Adipose tissue (tissue), 3 donors: ENCODE data around the gene TRAPPC2. TPM values are rescaled to one million over a fixed set of nuclear protein-coding genes. Genes with fewer than 3 reads are reported as not detected.

Experiments used
- H3K27ac ChIP-seq: one replicate; pipeline ENCODE4 v1.5.1; 2013; ENCODE audit warnings: low read depth, low read length
- WGBS, 3 donors: extraction: QIAGEN DNeasy Blood & Tissue Kit; methylation state at CpG; one replicate each; pipeline ENCODE4 v1.1.7; 2013; 5-methylcytosine and 5-hydroxymethylcytosine counted together
- polyA plus RNA-seq, 3 donors: library from polyadenylated mRNA; stranded (reverse); fragments of 200-250 nt; gene quantifications; one replicate each; pipeline ENCODE4 v1.2.3, GENCODE V29; 2013
- donor health status: healthy with polysubstance abuse.
- donor health status: Bipolar disorder and iron deficiency.
- donor health status: healthy.

The TRAPPC2 gene
- polyA plus RNA-seq = 1 to 10 TPM; 3.3 to 3.9 (median 3.5) TPM

- peak within 1 kb of the TSS; percentile 38 for H3K27ac ChIP-seq
- 0 to 2% (median 0%) methylated on average over 48 to 75 of the region's 75 CpGs for WGBS, 3 donors
Measured at GRCh38 chrX:13734278-13735172, at the start of gene TRAPPC2, which contains the start of gene OFD1. Gene TRAPPC2, minus strand, starts transcription at chrX:13734620. Its CDS starts 14,657 bp downstream, at chrX:13719963. Gene OFD1, plus strand, starts transcription at chrX:13734748. Its CDS starts 324 bp downstream, at chrX:13735072.

GRCh38 chrX:13780868-13781427, 46.5 kb upstream of the TRAPPC2 start:
- 60 to 69% (median 62%) methylated on average over 4 to 7 of the region's 7 CpGs for WGBS, 3 donors
- H3K27ac ChIP-seq = no peak overlapping the region

GRCh38 chrX:13778916-13779315, 44.5 kb upstream of the TRAPPC2 start:
- no peak overlapping the region for H3K27ac ChIP-seq

GRCh38 chrX:13776387-13776786, 42.0 kb upstream of the TRAPPC2 start:
- H3K27ac ChIP-seq = no peak overlapping the region

More at GRCh38 chrX:13778916-13779315, 44.5 kb upstream of the TRAPPC2 start:
- WGBS, 3 donors = 18 to 62% (median 36%) methylated on average over 2 of the region's 2 CpGs

GRCh38 chrX:13775837-13776236, 41.4 kb upstream of the TRAPPC2 start:
- 83 to 99% (median 97%) methylated on average over 3 of the region's 3 CpGs for WGBS, 3 donors
- H3K27ac ChIP-seq = no peak overlapping the region

More at GRCh38 chrX:13776387-13776786, 42.0 kb upstream of the TRAPPC2 start:
- WGBS, 3 donors = 52 to 83% (median 74%) methylated on average over 4 of the region's 4 CpGs

- no peak overlapping the region for H3K27ac ChIP-seq
- WGBS, 3 donors = 82 to 100% (median 91%) methylated on average over 2 of the region's 2 CpGs
Measured at GRCh38 chrX:13774696-13775095, 40.3 kb upstream of the TRAPPC2 start.

- H3K27ac ChIP-seq = no peak overlapping the region
- WGBS, 3 donors = 85 to 92% (median 88%) methylated on average over 3 of the region's 3 CpGs
Measured at GRCh38 chrX:13770013-13770535, 35.7 kb upstream of the TRAPPC2 start.

GRCh38 chrX:13768939-13769338, 34.5 kb upstream of the TRAPPC2 start:
- 86 to 91% (median 89%) methylated on average over 4 of the region's 4 CpGs for WGBS, 3 donors
- H3K27ac ChIP-seq = no peak overlapping the region

GRCh38 chrX:13764765-13765164, 30.3 kb upstream of the TRAPPC2 start:
- 28 to 65% (median 60%) methylated on average over 6 of the region's 6 CpGs for WGBS, 3 donors

GRCh38 chrX:13764281-13764680, 29.9 kb upstream of the TRAPPC2 start:
- WGBS, 3 donors = 21 to 61% (median 44%) methylated on average over 7 of the region's 7 CpGs
- H3K27ac ChIP-seq = no peak overlapping the region

More at GRCh38 chrX:13764765-13765164, 30.3 kb upstream of the TRAPPC2 start:
- H3K27ac ChIP-seq = no peak overlapping the region

GRCh38 chrX:13763489-13763888, 29.1 kb upstream of the TRAPPC2 start:
- no peak overlapping the region for H3K27ac ChIP-seq
- WGBS, 3 donors = 43 to 65% (median 43%) methylated on average over 8 of the region's 8 CpGs

GRCh38 chrX:13761606-13762414, 27.4 kb upstream of the TRAPPC2 start:
- H3K27ac ChIP-seq = no peak overlapping the region
- 59 to 65% (median 62%) methylated on average over 6 to 7 of the region's 7 CpGs for WGBS, 3 donors

- 69 to 84% (median 76%) methylated on average over 13 of the region's 13 CpGs for WGBS, 3 donors
- no peak overlapping the region for H3K27ac ChIP-seq
Measured at GRCh38 chrX:13760426-13760825, 26.0 kb upstream of the TRAPPC2 start.

- no peak overlapping the region for H3K27ac ChIP-seq
- WGBS, 3 donors = 62 to 80% (median 73%) methylated on average over 8 of the region's 8 CpGs
Measured at GRCh38 chrX:13759152-13759718, 24.8 kb upstream of the TRAPPC2 start.

- no peak overlapping the region for H3K27ac ChIP-seq
- 89 to 97% (median 95%) methylated on average over 4 of the region's 4 CpGs for WGBS, 3 donors
Measured at GRCh38 chrX:13756381-13756780, 22.0 kb upstream of the TRAPPC2 start.

GRCh38 chrX:13755254-13755653, 20.8 kb upstream of the TRAPPC2 start:
- H3K27ac ChIP-seq = no peak overlapping the region
- WGBS, 3 donors = 26 to 69% (median 33%) methylated on average over 1 of the region's 1 CpG

GRCh38 chrX:13754765-13755164, 20.3 kb upstream of the TRAPPC2 start:
- 58 to 90% (median 77%) methylated on average over 1 of the region's 1 CpG for WGBS, 3 donors
- H3K27ac ChIP-seq = no peak overlapping the region

- H3K27ac ChIP-seq = no peak overlapping the region
- WGBS, 3 donors = 43 to 62% (median 55%) methylated on average over 3 of the region's 3 CpGs
Measured at GRCh38 chrX:13752646-13753045, 18.2 kb upstream of the TRAPPC2 start.
